Astrocyte of the hippocampus (primary cell): ENCODE data around the gene RXFP4.
A peak's percentile ranks its signal among the peaks of the same experiment; 100 is the strongest.
"Not testable (repeated sequence)": the region's sequence is repeated elsewhere in the genome, so short reads cannot be mapped to it uniquely, and the experiment has no call there.

ENCODE experiments used
- DNase-seq: peaks from one replicate; pipeline ENCODE4 v3.0.0; 2011; ENCODE audit warnings: low read depth, low spot score

RXFP4 gene

GRCh38 chr1:155930725-155931124 lies 10.7 kb upstream of the RXFP4 start:
- DNase-seq = not testable (repeated sequence)

- DNase-seq = peak; percentile 62
Measured at GRCh38 chr1:155931332-155932038, 10.0 kb upstream of the RXFP4 start.

- DNase-seq = no peak
Measured at GRCh38 chr1:155932081-155932480, 9.4 kb upstream of the RXFP4 start.

- DNase-seq = no peak
Measured at GRCh38 chr1:155932487-155932886, 9.0 kb upstream of the RXFP4 start.

- DNase-seq = no peak
Measured at GRCh38 chr1:155933591-155934096, 7.8 kb upstream of the RXFP4 start.

- DNase-seq = peak; percentile 99
Measured at GRCh38 chr1:155934097-155934935, 7.1 kb upstream of the RXFP4 start, which contains the start of gene KHDC4. Gene KHDC4, minus strand, starts transcription at chr1:155934413. Its CDS starts 40 bp downstream, at chr1:155934373.

- DNase-seq = no peak
Measured at GRCh38 chr1:155934936-155935590, 6.4 kb upstream of the RXFP4 start.

- DNase-seq = peak; percentile 79
Measured at GRCh38 chr1:155938220-155938627, 3.2 kb upstream of the RXFP4 start.

GRCh38 chr1:155940482-155940992 lies 901 bp upstream of the RXFP4 start:
- peak; percentile 58 for DNase-seq

- DNase-seq = no peak
Measured at GRCh38 chr1:155941845-155942531, 550 bp downstream of the RXFP4 start.

GRCh38 chr1:155942578-155943141 lies 1.2 kb downstream of the RXFP4 start:
- DNase-seq = no peak

- DNase-seq = no peak
Measured at GRCh38 chr1:155944444-155944799, 3.0 kb downstream of the RXFP4 start.

GRCh38 chr1:155946633-155947219 lies 5.3 kb downstream of the RXFP4 start:
- no peak for DNase-seq

- DNase-seq = no peak
Measured at GRCh38 chr1:155947292-155947691, 5.9 kb downstream of the RXFP4 start.

GRCh38 chr1:155947741-155948140 lies 6.3 kb downstream of the RXFP4 start:
- DNase-seq = no peak

GRCh38 chr1:155950829-155951228 lies 9.4 kb downstream of the RXFP4 start:
- no peak for DNase-seq

GRCh38 chr1:155951753-155952504 lies 10.5 kb downstream of the RXFP4 start:
- no peak for DNase-seq

- DNase-seq = no peak
Measured at GRCh38 chr1:155952505-155952890, 11.1 kb downstream of the RXFP4 start.

- no peak for DNase-seq
Measured at GRCh38 chr1:155954645-155955044, 13.2 kb downstream of the RXFP4 start.

- DNase-seq = no peak
Measured at GRCh38 chr1:155957411-155957915, 16.0 kb downstream of the RXFP4 start.
